ENCODE results near the gene PARD6B.

PARD6B gene

GRCh38 chr20:50801747-50802125, 70.4 kb downstream of the PARD6B start:
- no peak for DNase-seq

GRCh38 chr20:50802289-50802688, 70.9 kb downstream of the PARD6B start:
- no peak for DNase-seq

GRCh38 chr20:50804437-50805348, 73.3 kb downstream of the PARD6B start:
- DNase-seq = no peak

GRCh38 chr20:50805349-50805684, 73.9 kb downstream of the PARD6B start:
- DNase-seq = no peak

- DNase-seq = no peak
Measured at GRCh38 chr20:50806126-50806768, 74.9 kb downstream of the PARD6B start.

All from NCI-H2107 (cell line).